BLaER1 (cell line): ENCODE data around the gene ERG.

Source experiments
- H3K27ac ChIP-seq: shearing (Covaris generic); formaldehyde crosslinking; 2 replicates; pipeline ENCODE4 v1.8.1; 2022
- H3K27me3 ChIP-seq: shearing (Covaris generic); formaldehyde crosslinking; 2 replicates; pipeline ENCODE4 v1.8.1; 2022
- H3K36me3 ChIP-seq: shearing (Covaris generic); formaldehyde crosslinking; 2 replicates; pipeline ENCODE4 v1.8.1; 2022
- H3K4me1 ChIP-seq: shearing (Covaris generic); formaldehyde crosslinking; 2 replicates; pipeline ENCODE4 v1.8.1; 2022
- H3K4me2 ChIP-seq: shearing (Covaris generic); formaldehyde crosslinking; 2 replicates; pipeline ENCODE4 v1.8.1; 2022
- H3K4me3 ChIP-seq: shearing (Covaris generic); formaldehyde crosslinking; 2 replicates; pipeline ENCODE4 v1.8.1; 2022
- H3K9ac ChIP-seq: shearing (Covaris generic); formaldehyde crosslinking; 2 replicates; pipeline ENCODE4 v1.8.1; 2022
- H3K9me3 ChIP-seq: shearing (Covaris generic); formaldehyde crosslinking; 2 replicates; pipeline ENCODE4 v1.8.1; 2022
- H4K20me1 ChIP-seq: shearing (Covaris generic); formaldehyde crosslinking; 2 replicates; pipeline ENCODE4 v1.8.1; 2022
- Cebpa-rat ChIP-seq: shearing (Covaris generic); IDR thresholded peaks from 2 replicates; pipeline ENCODE4 v1.8.1; 2022

Gene ERG

GRCh38 chr21:38467911-38468310 lies 30.4 kb downstream of the ERG start:
- Histone ChIP-seq H3K27ac (peak overlapping the region; percentile 14; the same call in 1 of the 2 replicates), H3K9ac (no peak overlapping the region), H3K4me1 (peaks cover 59% of the 10 kb centered on the region), H3K4me3 (peak overlapping the region; percentile 8; the same call in 1 of the 2 replicates), H3K4me2 (peak overlapping the region; percentile 29), H4K20me1 (peaks cover 70% of the 10 kb centered on the region), H3K27me3 (no peaks in the 10 kb centered on the region), H3K36me3 (peaks cover 83% of the 10 kb centered on the region), H3K9me3 (peaks cover 14% of the 10 kb centered on the region)
- TF ChIP-seq Cebpa-rat, result no peak

GRCh38 chr21:38467374-38467773 lies 30.9 kb downstream of the ERG start:
- H3K27me3 ChIP-seq, result no peaks in the 10 kb centered on the region
- no peak overlapping the region for H3K27ac ChIP-seq
- no peak overlapping the region for H3K9ac ChIP-seq
- TF ChIP-seq Cebpa-rat, result no peak
- peaks cover 87% of the 10 kb centered on the region for H3K36me3 ChIP-seq
- peaks cover 58% of the 10 kb centered on the region for H3K4me1 ChIP-seq
- peaks cover 75% of the 10 kb centered on the region for H4K20me1 ChIP-seq
- peak overlapping the region; percentile 29 for H3K4me2 ChIP-seq
- no peak overlapping the region for H3K4me3 ChIP-seq
- H3K9me3 ChIP-seq, result peaks cover 14% of the 10 kb centered on the region

GRCh38 chr21:38460171-38460742 lies 38.0 kb downstream of the ERG start:
- Histone ChIP-seq H3K4me3 (no peak overlapping the region), H3K9me3 (no peaks in the 10 kb centered on the region), H3K36me3 (peaks cover 93% of the 10 kb centered on the region), H3K27me3 (no peaks in the 10 kb centered on the region), H3K4me1 (peaks cover 24% of the 10 kb centered on the region), H3K27ac (no peak overlapping the region), H3K4me2 (no peak overlapping the region), H4K20me1 (peaks cover 100% of the 10 kb centered on the region), H3K9ac (no peak overlapping the region)
- TF ChIP-seq Cebpa-rat, result no peak

GRCh38 chr21:38459490-38459889 lies 38.8 kb downstream of the ERG start:
- Histone ChIP-seq H3K36me3 (peaks cover 92% of the 10 kb centered on the region), H3K4me1 (peaks cover 26% of the 10 kb centered on the region), H3K9me3 (no peaks in the 10 kb centered on the region), H4K20me1 (peaks cover 100% of the 10 kb centered on the region), H3K27ac (no peak overlapping the region), H3K27me3 (no peaks in the 10 kb centered on the region), H3K4me2 (no peak overlapping the region), H3K9ac (no peak overlapping the region), H3K4me3 (no peak overlapping the region)
- TF ChIP-seq Cebpa-rat, result no peak

- H3K9ac ChIP-seq, result no peak overlapping the region
- H3K9me3 ChIP-seq, result no peaks in the 10 kb centered on the region
- no peak overlapping the region for H3K4me3 ChIP-seq
- H3K4me2 ChIP-seq, result no peak overlapping the region
- H3K27me3 ChIP-seq, result no peaks in the 10 kb centered on the region
- H4K20me1 ChIP-seq, result peaks cover 100% of the 10 kb centered on the region
- peaks cover 87% of the 10 kb centered on the region for H3K36me3 ChIP-seq
- no peak for TF ChIP-seq Cebpa-rat
- peaks cover 27% of the 10 kb centered on the region for H3K4me1 ChIP-seq
- H3K27ac ChIP-seq, result no peak overlapping the region
These were observed 42.9 kb downstream of the ERG start for GRCh38 chr21:38455403-38455802.

GRCh38 chr21:38454702-38455101 lies 43.6 kb downstream of the ERG start:
- TF ChIP-seq Cebpa-rat, result no peak
- H3K27me3 ChIP-seq, result no peaks in the 10 kb centered on the region
- no peak overlapping the region for H3K27ac ChIP-seq
- no peak overlapping the region for H3K4me3 ChIP-seq
- no peak overlapping the region for H3K9ac ChIP-seq
- H3K4me1 ChIP-seq, result peaks cover 28% of the 10 kb centered on the region
- H4K20me1 ChIP-seq, result peaks cover 100% of the 10 kb centered on the region
- H3K9me3 ChIP-seq, result no peaks in the 10 kb centered on the region
- peaks cover 81% of the 10 kb centered on the region for H3K36me3 ChIP-seq
- H3K4me2 ChIP-seq, result no peak overlapping the region

GRCh38 chr21:38454161-38454560 lies 44.1 kb downstream of the ERG start:
- Histone ChIP-seq H3K4me1 (peaks cover 34% of the 10 kb centered on the region), H3K27me3 (no peaks in the 10 kb centered on the region), H3K4me3 (no peak overlapping the region), H3K9ac (no peak overlapping the region), H3K9me3 (no peaks in the 10 kb centered on the region), H3K36me3 (peaks cover 77% of the 10 kb centered on the region), H3K27ac (no peak overlapping the region), H4K20me1 (peaks cover 100% of the 10 kb centered on the region), H3K4me2 (no peak overlapping the region)
- TF ChIP-seq Cebpa-rat, result no peak

GRCh38 chr21:38448671-38449385 lies 49.4 kb downstream of the ERG start:
- 0 out of 2 replicates have a peak, but pooled peaks have one; percentile 54 for TF ChIP-seq Cebpa-rat
- 0 out of 2 replicates have a peak overlapping the region, but pooled peaks have one; percentile 12 for H3K4me3 ChIP-seq
- peaks cover 51% of the 10 kb centered on the region for H3K36me3 ChIP-seq
- H3K27me3 ChIP-seq, result no peaks in the 10 kb centered on the region
- H3K9ac ChIP-seq, result peak overlapping the region; percentile 65
- no peaks in the 10 kb centered on the region for H3K9me3 ChIP-seq
- H3K4me1 ChIP-seq, result peaks cover 79% of the 10 kb centered on the region
- peaks cover 92% of the 10 kb centered on the region for H4K20me1 ChIP-seq
- peak overlapping the region; percentile 74 for H3K4me2 ChIP-seq
- H3K27ac ChIP-seq, result peak overlapping the region; percentile 82

- H3K4me2 ChIP-seq, result peak overlapping the region; percentile 74
- H3K9me3 ChIP-seq, result no peaks in the 10 kb centered on the region
- H4K20me1 ChIP-seq, result peaks cover 80% of the 10 kb centered on the region
- TF ChIP-seq Cebpa-rat, result no peak
- H3K27me3 ChIP-seq, result no peaks in the 10 kb centered on the region
- H3K27ac ChIP-seq, result peak overlapping the region; percentile 82
- peak overlapping the region; percentile 65; the same call in 1 of the 2 replicates for H3K9ac ChIP-seq
- H3K4me3 ChIP-seq, result no peak overlapping the region
- peaks cover 92% of the 10 kb centered on the region for H3K4me1 ChIP-seq
- H3K36me3 ChIP-seq, result peaks cover 50% of the 10 kb centered on the region
These were observed 50.7 kb downstream of the ERG start for GRCh38 chr21:38447611-38448010.

GRCh38 chr21:38444691-38445090 lies 53.6 kb downstream of the ERG start:
- Histone ChIP-seq H3K4me1 (peaks cover 100% of the 10 kb centered on the region), H3K27me3 (no peaks in the 10 kb centered on the region), H3K4me3 (no peak overlapping the region), H4K20me1 (peaks cover 51% of the 10 kb centered on the region), H3K27ac (0 out of 2 replicates have a peak overlapping the region, but pooled peaks have one; percentile 33), H3K9ac (no peak overlapping the region), H3K4me2 (0 out of 2 replicates have a peak overlapping the region, but pooled peaks have one; percentile 4), H3K36me3 (peaks cover 58% of the 10 kb centered on the region), H3K9me3 (no peaks in the 10 kb centered on the region)
- no peak for TF ChIP-seq Cebpa-rat
